Measurements from ENCODE around the gene NOS3. TPM values are rescaled to one million over a fixed set of nuclear protein-coding genes. Genes with fewer than 3 reads are reported as not detected.

Gene NOS3
- total and polyA plus RNA-seq, 9 of the 15 experiments (the other 6 are each of a cell fraction or from before 2014, with no cell fraction given): 1.1 to 121 (median 23.6) TPM

GRCh38 chr7:150983893-150984368 lies 6.9 kb upstream of the NOS3 start (continued):
- TF ChIP-seq ARID1B (IDR thresholded peaks at IDR 0.05) (no peak), JUND (IDR thresholded peaks at IDR 0.05; ENCODE audit: borderline replicate concordance, low read depth, low read length) (no peak; the same call in 1 of the 2 replicates), JUND (tag; IDR thresholded peaks at IDR 0.05; ENCODE audit: borderline replicate concordance, low read depth, low read length) (peak; percentile 39; the same call in 1 of the 3 replicates), SNIP1 (IDR thresholded peaks at IDR 0.05; ENCODE audit: low read depth) (no peak), CHD7 (IDR thresholded peaks at IDR 0.05; ENCODE audit: low read depth, low read length) (no peak), ZBTB8A (IDR thresholded peaks at IDR 0.05; ENCODE audit: partially characterized antibody) (no peak), FOSL1 (tag; conservative IDR thresholded peaks at IDR 0.05) (no peak), CGGBP1 (CRISPR knock-in tag; IDR thresholded peaks at IDR 0.05) (no peak), TAF1 (IDR thresholded peaks at IDR 0.05; ENCODE audit: control insufficient read depth, extremely low read depth, insufficient read depth, low read length, severe bottlenecking) (no peak), FOXJ3 (CRISPR knock-in tag; IDR thresholded peaks at IDR 0.05) (no peak), ZNF780A (CRISPR knock-in tag; IDR thresholded peaks at IDR 0.05) (no peak), MTA1 (IDR thresholded peaks at IDR 0.05; ENCODE audit: borderline replicate concordance) (no peak), MEF2A (IDR thresholded peaks at IDR 0.05; ENCODE audit: control insufficient read depth, low read depth, low read length) (no peak), NFYB (IDR thresholded peaks at IDR 0.05; ENCODE audit: extremely low read depth, insufficient read length) (no peak), ERF (CRISPR knock-in tag; IDR thresholded peaks at IDR 0.05) (no peak), HMGN3 (IDR thresholded peaks at IDR 0.05; ENCODE audit: borderline replicate concordance, extremely low read depth, insufficient read length, low read depth, low read length) (no peak), STAT5A (IDR thresholded peaks at IDR 0.05; ENCODE audit: borderline replicate concordance, low read length) (no peak), ZNF507 (tag; conservative IDR thresholded peaks at IDR 0.05) (no peak), PRMT5 (CRISPR knock-in tag; IDR thresholded peaks at IDR 0.05) (peak; percentile 91; the same call in 1 of the 2 replicates)

All from K562 (cell line).